ENCODE measurements around the gene TOPAZ1. TPM values are rescaled to one million over a fixed set of nuclear protein-coding genes. Genes with fewer than 3 reads are reported as not detected.

The TOPAZ1 gene
- total and polyA plus RNA-seq, 2 of the 13 experiments (the other 11 are each of a cell fraction or from before 2014, with no cell fraction given), result not detected

DNA sequence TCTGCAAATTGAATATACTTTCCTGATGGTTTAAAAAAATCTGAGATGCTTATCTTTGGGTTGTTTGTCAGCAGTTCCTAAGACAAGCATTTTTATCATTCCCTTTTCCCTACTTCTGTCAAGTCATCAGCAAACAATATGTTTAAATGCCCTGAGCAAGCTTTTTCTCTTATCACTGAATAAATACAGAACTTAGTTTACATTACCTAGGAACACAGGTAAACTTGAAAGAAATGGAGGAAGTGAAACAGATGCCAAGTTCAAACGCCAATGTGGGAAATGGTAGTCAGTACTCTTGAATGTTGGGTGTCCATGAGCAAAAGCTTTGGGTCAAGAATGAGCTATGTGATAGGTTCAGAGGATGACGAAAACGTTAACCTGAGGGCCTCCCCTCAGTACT lies 79.6 kb downstream of the TOPAZ1 start (continued):
- TF ChIP-seq, protein P1, sequence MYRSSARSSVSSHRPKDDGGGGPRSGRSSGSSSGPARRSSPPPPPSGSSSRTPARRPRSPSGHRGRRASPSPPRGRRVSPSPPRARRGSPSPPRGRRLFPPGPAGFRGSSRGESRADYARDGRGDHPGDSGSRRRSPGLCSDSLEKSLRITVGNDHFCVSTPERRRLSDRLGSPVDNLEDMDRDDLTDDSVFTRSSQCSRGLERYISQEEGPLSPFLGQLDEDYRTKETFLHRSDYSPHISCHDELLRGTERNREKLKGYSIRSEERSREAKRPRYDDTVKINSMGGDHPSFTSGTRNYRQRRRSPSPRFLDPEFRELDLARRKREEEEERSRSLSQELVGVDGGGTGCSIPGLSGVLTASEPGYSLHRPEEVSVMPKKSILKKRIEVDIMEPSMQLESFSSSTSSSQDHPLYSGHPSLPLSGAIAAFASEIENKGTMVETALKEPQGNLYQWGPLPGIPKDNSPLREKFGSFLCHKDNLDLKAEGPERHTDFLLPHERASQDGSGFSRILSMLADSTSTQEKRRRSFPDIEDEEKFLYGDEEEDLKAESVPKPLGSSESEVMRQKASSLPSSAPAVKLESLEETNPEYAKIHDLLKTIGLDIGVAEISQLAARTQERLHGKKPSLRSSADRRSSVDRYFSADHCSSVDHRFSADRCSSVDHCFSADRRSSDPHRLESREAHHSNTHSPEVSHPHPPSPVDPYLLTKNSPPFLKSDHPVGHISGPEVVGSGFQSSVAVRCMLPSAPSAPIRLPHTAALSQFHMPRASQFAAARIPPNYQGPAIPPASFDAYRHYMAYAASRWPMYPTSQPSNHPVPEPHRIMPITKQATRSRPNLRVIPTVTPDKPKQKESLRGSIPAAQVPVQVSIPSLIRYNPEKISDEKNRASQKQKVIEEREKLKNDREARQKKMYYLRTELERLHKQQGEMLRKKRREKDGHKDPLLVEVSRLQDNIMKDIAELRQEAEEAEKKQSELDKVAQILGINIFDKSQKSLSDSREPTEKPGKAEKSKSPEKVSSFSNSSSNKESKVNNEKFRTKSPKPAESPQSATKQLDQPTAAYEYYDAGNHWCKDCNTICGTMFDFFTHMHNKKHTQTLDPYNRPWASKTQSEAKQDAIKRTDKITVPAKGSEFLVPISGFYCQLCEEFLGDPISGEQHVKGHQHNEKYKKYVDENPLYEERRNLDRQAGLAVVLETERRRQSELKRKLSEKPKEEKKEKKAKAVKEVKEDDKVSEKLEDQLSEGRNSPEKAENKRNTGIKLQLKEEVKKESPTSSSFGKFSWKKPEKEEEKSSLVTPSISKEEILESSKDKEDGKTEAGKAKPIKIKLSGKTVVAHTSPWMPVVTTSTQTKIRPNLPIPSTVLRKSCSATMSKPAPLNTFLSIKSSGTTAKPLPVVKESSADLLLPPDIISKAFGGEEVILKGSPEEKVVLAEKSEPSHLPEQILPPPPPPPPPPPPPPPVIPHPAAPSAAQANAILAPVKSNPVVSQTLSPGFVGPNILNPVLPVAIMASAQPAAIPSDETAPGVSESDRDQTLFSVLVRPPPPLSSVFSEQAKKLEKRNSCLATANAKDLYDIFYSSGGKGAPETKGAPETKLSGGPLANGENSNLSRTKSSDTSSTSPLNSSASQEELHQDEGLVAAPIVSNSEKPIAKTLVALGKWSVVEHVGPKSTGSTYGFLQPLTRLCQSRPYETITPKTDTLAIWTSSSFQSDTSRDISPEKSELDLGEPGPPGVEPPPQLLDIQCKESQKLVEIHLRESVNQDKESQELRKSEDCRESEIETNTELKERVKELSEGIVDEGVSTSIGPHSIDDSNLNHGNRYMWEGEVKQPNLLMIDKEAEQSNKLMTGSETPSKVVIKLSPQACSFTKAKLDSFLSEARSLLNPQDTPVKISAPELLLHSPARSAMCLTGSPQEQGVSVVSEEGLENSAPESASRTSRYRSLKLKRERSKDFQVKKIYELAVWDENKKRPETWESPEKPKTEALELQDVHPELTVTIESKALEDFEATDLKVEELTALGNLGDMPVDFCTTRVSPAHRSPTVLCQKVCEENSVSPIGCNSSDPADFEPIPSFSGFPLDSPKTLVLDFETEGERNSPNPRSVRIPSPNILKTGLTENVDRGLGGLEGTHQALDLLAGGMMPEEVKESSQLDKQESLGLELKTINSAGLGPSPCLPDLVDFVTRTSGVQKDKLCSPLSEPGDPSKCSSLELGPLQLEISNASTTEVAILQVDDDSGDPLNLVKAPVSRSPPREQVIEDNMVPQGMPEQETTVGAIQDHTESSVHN (CRISPR knock-in tag; IDR thresholded peaks at IDR 0.05), result no peak
- TF ChIP-seq RNF2 (conservative IDR thresholded peaks at IDR 0.05; ENCODE audit: low read depth), result no peak
- no peak for TF ChIP-seq SIN3B (IDR thresholded peaks at IDR 0.05; ENCODE audit: low read length)
- TF ChIP-seq, protein P2, sequence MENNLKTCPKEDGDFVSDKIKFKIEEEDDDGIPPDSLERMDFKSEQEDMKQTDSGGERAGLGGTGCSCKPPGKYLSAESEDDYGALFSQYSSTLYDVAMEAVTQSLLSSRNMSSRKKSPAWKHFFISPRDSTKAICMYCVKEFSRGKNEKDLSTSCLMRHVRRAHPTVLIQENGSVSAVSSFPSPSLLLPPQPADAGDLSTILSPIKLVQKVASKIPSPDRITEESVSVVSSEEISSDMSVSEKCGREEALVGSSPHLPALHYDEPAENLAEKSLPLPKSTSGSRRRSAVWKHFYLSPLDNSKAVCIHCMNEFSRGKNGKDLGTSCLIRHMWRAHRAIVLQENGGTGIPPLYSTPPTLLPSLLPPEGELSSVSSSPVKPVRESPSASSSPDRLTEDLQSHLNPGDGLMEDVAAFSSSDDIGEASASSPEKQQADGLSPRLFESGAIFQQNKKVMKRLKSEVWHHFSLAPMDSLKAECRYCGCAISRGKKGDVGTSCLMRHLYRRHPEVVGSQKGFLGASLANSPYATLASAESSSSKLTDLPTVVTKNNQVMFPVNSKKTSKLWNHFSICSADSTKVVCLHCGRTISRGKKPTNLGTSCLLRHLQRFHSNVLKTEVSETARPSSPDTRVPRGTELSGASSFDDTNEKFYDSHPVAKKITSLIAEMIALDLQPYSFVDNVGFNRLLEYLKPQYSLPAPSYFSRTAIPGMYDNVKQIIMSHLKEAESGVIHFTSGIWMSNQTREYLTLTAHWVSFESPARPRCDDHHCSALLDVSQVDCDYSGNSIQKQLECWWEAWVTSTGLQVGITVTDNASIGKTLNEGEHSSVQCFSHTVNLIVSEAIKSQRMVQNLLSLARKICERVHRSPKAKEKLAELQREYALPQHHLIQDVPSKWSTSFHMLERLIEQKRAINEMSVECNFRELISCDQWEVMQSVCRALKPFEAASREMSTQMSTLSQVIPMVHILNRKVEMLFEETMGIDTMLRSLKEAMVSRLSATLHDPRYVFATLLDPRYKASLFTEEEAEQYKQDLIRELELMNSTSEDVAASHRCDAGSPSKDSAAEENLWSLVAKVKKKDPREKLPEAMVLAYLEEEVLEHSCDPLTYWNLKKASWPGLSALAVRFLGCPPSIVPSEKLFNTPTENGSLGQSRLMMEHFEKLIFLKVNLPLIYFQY (CRISPR knock-in tag; IDR thresholded peaks at IDR 0.05; ENCODE audit: borderline replicate concordance), result peak; percentile 29; the same call in 1 of the 2 replicates
- TF ChIP-seq, protein P3, sequence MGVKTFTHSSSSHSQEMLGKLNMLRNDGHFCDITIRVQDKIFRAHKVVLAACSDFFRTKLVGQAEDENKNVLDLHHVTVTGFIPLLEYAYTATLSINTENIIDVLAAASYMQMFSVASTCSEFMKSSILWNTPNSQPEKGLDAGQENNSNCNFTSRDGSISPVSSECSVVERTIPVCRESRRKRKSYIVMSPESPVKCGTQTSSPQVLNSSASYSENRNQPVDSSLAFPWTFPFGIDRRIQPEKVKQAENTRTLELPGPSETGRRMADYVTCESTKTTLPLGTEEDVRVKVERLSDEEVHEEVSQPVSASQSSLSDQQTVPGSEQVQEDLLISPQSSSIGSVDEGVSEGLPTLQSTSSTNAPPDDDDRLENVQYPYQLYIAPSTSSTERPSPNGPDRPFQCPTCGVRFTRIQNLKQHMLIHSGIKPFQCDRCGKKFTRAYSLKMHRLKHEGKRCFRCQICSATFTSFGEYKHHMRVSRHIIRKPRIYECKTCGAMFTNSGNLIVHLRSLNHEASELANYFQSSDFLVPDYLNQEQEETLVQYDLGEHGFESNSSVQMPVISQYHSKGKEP (CRISPR knock-in tag; IDR thresholded peaks at IDR 0.05), result no peak
- no peak for TF ChIP-seq SMC3 (IDR thresholded peaks at IDR 0.05; ENCODE audit: low read length)
- no peak for TF ChIP-seq NFYC (CRISPR knock-in tag; IDR thresholded peaks at IDR 0.05)
- no peak for TF ChIP-seq HIVEP1 (CRISPR knock-in tag; IDR thresholded peaks at IDR 0.05)
- peak; percentile 93 for TF ChIP-seq NFIC (IDR thresholded peaks at IDR 0.05; ENCODE audit: low read length)
- TF ChIP-seq, protein P4, sequence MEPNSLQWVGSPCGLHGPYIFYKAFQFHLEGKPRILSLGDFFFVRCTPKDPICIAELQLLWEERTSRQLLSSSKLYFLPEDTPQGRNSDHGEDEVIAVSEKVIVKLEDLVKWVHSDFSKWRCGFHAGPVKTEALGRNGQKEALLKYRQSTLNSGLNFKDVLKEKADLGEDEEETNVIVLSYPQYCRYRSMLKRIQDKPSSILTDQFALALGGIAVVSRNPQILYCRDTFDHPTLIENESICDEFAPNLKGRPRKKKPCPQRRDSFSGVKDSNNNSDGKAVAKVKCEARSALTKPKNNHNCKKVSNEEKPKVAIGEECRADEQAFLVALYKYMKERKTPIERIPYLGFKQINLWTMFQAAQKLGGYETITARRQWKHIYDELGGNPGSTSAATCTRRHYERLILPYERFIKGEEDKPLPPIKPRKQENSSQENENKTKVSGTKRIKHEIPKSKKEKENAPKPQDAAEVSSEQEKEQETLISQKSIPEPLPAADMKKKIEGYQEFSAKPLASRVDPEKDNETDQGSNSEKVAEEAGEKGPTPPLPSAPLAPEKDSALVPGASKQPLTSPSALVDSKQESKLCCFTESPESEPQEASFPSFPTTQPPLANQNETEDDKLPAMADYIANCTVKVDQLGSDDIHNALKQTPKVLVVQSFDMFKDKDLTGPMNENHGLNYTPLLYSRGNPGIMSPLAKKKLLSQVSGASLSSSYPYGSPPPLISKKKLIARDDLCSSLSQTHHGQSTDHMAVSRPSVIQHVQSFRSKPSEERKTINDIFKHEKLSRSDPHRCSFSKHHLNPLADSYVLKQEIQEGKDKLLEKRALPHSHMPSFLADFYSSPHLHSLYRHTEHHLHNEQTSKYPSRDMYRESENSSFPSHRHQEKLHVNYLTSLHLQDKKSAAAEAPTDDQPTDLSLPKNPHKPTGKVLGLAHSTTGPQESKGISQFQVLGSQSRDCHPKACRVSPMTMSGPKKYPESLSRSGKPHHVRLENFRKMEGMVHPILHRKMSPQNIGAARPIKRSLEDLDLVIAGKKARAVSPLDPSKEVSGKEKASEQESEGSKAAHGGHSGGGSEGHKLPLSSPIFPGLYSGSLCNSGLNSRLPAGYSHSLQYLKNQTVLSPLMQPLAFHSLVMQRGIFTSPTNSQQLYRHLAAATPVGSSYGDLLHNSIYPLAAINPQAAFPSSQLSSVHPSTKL (CRISPR knock-in tag; IDR thresholded peaks at IDR 0.05), result peak; percentile 99
- no peak for TF ChIP-seq MYC (CRISPR knock-in tag; IDR thresholded peaks at IDR 0.05; ENCODE audit: borderline replicate concordance)
- TF ChIP-seq ATF7-NPFF (CRISPR knock-in tag; IDR thresholded peaks at IDR 0.05; ENCODE audit: low read depth), result no peak

Measured in HepG2 (cell line).